Kidney (tissue), 14 donors: Measurements from ENCODE around the gene HM13. TPM values are rescaled to one million over a fixed set of nuclear protein-coding genes. Genes with fewer than 3 reads are reported as not detected.
"Not testable (repeated sequence)": the region's sequence is repeated elsewhere in the genome, so short reads cannot be mapped to it uniquely, and the experiment has no call there.

ENCODE experiments used
- DNase-seq, 5 donors: peaks; one replicate each; pipeline ENCODE4 v3.0.0-alpha.2; 2013 to 2020
- FAIRE-seq: peaks from 2 replicates; lab custom pipeline; 2012; peaks lifted over from hg19 to GRCh38; lab: Jason Lieb, UNC
- H3K27ac ChIP-seq, 2 donors: one replicate each; pipeline ENCODE4 v1.7.0; 2013; ENCODE audit warnings: low read depth in 2 of 2, low read length in 2 of 2, inconsistent platforms in 1 of 2
- H3K27me3 ChIP-seq: one replicate; pipeline ENCODE4 v1.7.1; 2013; ENCODE audit warnings: low read length, inconsistent platforms; ENCODE audit not compliant: control insufficient read depth, insufficient read depth
- H3K36me3 ChIP-seq, 3 donors: one replicate each; pipeline versions ENCODE4 v1.7.0 to v1.7.1; 2013; ENCODE audit warnings: low read length in 3 of 3, control low read depth in 1 of 3, inconsistent platforms in 1 of 3; ENCODE audit not compliant: insufficient read depth in 3 of 3, control insufficient read depth in 2 of 3
- H3K4me1 ChIP-seq, 3 donors: one replicate each; pipeline versions ENCODE4 v1.7.0 to v1.7.1; 2013; ENCODE audit warnings: low read length in 3 of 3, inconsistent platforms in 1 of 3, low read depth in 1 of 3; ENCODE audit not compliant: control insufficient read depth in 2 of 3, insufficient read depth in 2 of 3
- H3K4me3 ChIP-seq, 3 donors: one replicate each; pipeline versions ENCODE4 v1.7.0 to v1.8.1; 2013; ENCODE audit warnings: low read length in 3 of 3, control low read depth in 1 of 3, inconsistent platforms in 1 of 3
- H3K9ac ChIP-seq, 3 donors: one replicate each; pipeline versions ENCODE4 v1.7.0 to v1.7.1; 2013; ENCODE audit warnings: low read length in 3 of 3, control low read depth in 1 of 3, inconsistent platforms in 1 of 3
- H3K9me3 ChIP-seq, 3 donors: one replicate each; pipeline versions ENCODE4 v1.7.0 to v1.7.1; 2013; ENCODE audit warnings: low read length in 3 of 3, control low read depth in 1 of 3, inconsistent platforms in 1 of 3; ENCODE audit not compliant: control insufficient read depth in 2 of 3, insufficient read depth in 1 of 3
- intact Hi-C: fragments of 100-400 bp; cut with DNase I; formaldehyde crosslinking; loops from one replicate; pipeline ENCODE4 v1.11.1; 2022
- polyA plus RNA-seq: library from polyadenylated mRNA; stranded (reverse); fragments of 350-450 nt; fragmentation: Illumina TruSeq; extraction: RNeasy Lipid Tissue Mini Kit (QIAGEN cat#74804); gene quantifications from one replicate; pipeline ENCODE4 v1.2.3, GENCODE V29; 2014; ENCODE audit warnings: low read depth, low replicate concordance; ENCODE audit not compliant: insufficient read depth
- total RNA-seq: library from RNA; stranded (reverse); fragmentation: NEBNext Ultra II Directional; extraction: Animal tissue kit (Norgen Biotek cat#: 25700); gene quantifications from one replicate; pipeline ENCODE4 v1.2.1, GENCODE V29; 2021
- TF ChIP-seq, protein P1 (sequence below): IDR thresholded peaks from 3 replicates; pipeline ENCODE4 v1.5.1; 2012; ENCODE audit warnings: mild to moderate bottlenecking, moderate library complexity, borderline replicate concordance; ENCODE audit not compliant: insufficient read depth; ENCODE audit errors: extremely low read depth
- donor health status: control.
- donor health status: control.
- donor health status: control.
- donor health status: control.
- donor health status: control.
- donor health status: DM: yes; HTN: yes; CAD: no.
- donor health status: Normal renal cell carcinoma (clear cell type).

The HM13 gene
- total and polyA plus RNA-seq, 2 donors from 2014 or later, result 154 to 174 TPM

DNA sequence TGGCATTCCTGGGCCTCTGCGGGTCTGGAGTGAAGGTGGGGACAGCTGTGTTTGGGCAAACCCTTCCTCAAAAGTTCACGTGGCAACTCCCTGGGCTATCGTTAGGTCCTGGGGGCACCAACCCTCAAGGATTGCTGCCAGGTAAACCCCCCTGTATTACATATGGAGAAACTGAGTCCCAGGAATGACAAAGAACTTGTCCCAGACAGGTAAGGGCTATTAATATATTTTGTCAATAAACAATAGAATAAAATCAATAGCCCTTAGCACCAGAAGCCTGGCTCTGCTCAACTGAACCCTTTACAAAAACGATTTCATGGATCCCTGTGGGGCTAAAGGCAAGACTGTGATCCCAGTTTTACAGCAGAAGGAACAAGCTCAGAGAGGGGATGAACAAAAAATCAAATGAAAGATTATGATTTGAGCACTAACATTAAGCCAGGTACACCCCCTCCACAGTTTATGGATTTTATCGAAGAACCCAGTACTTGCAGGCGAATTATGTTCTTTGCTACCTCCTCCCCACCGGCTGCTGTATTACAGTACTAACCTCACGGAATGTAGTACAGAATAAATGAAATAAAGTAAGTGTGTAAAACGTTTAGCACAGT, 93.5 kb downstream of the HM13 start:
- H3K27ac ChIP-seq, result peak overlapping the region; percentile 93 to 94
- H3K9ac ChIP-seq, result peak overlapping the region; percentile 27 to 96 (median 90)
- H3K4me1 ChIP-seq, result peaks cover 8 to 22% (median 9%) of the 10 kb centered on the region in 3 donors
- TF ChIP-seq, protein P1, sequence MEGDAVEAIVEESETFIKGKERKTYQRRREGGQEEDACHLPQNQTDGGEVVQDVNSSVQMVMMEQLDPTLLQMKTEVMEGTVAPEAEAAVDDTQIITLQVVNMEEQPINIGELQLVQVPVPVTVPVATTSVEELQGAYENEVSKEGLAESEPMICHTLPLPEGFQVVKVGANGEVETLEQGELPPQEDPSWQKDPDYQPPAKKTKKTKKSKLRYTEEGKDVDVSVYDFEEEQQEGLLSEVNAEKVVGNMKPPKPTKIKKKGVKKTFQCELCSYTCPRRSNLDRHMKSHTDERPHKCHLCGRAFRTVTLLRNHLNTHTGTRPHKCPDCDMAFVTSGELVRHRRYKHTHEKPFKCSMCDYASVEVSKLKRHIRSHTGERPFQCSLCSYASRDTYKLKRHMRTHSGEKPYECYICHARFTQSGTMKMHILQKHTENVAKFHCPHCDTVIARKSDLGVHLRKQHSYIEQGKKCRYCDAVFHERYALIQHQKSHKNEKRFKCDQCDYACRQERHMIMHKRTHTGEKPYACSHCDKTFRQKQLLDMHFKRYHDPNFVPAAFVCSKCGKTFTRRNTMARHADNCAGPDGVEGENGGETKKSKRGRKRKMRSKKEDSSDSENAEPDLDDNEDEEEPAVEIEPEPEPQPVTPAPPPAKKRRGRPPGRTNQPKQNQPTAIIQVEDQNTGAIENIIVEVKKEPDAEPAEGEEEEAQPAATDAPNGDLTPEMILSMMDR, result no peak
- H3K27me3 ChIP-seq, result no peaks in the 10 kb centered on the region
- no peak for DNase-seq
- no peak for FAIRE-seq
- no peaks in the 10 kb centered on the region for H3K9me3 ChIP-seq
- intact Hi-C loops, result no loop called here
- H3K4me3 ChIP-seq, result peak overlapping the region; percentile 85 to 95 (median 93)
- no peaks in the 10 kb centered on the region for H3K36me3 ChIP-seq

DNA sequence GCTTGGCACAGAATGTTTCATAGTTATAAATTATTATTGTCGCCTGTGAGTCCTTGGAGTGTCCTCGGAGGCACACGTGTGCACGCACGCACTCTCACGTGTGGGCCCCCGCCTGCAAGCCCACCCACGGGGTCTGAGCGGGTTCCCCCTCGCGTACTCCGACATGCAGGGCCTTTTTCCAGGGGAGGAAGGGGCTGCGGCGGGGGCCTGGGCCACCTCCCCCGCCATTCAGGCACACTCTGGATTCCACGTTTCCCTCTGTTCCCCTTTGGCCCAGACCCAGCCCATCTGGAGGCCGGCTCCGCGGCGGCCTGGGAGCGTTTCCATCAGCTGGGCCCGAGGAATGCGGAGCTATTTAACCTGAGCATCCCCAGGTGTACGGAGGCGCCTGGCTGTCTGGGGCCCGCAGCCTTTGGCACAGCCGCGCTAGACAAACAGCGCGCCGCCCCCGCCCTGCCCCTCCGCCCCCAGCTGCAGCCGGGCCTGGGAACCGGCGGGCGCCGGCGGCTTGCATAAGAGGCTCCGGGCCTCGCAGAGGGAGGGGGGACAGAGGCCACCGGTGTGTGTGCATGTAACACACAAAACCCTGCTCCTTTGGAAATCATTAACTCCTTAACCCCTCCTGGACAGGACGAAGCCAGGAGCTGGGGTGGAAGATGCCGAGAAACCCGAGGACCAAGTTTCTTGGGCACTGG, 94.2 kb downstream of the HM13 start:
- Histone ChIP-seq H3K27ac (peak overlapping the region; percentile 93 to 94), H3K9me3 (no peaks in the 10 kb centered on the region), H3K9ac (peak overlapping the region; percentile 25 to 96 (median 27)), H3K27me3 (no peaks in the 10 kb centered on the region), H3K4me1 (peaks cover 5 to 22% (median 8%) of the 10 kb centered on the region in 3 donors), H3K4me3 (peak overlapping the region; percentile 30 to 95 (median 85)), H3K36me3 (no peaks in the 10 kb centered on the region)
- no peak for FAIRE-seq
- intact Hi-C loops, result no loop called here
- peak; percentile 96 to 98 (median 97) for DNase-seq
- TF ChIP-seq, protein P1, result no peak

DNA sequence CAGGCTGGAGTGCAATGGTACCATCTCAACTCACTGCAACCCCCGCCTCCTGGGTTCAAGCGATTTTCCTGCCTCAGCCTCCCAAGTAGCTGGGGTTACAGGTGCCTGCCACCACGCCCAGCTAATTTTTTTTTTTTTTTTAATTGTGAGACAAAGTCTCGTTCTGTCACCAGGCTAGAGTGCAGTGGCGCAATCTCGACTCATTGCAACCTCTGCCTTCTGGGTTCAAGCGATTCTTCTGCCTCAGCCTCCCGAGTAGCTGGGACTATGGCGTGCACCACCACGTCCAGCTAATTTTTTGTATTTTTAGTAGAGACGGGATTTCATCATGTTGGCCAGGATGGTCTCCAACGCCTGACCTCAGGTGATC, 98.0 kb downstream of the HM13 start:
- FAIRE-seq, H3K4me3 ChIP-seq, DNase-seq, H3K36me3 ChIP-seq, H3K27ac ChIP-seq, H3K9me3 ChIP-seq, H3K27me3 ChIP-seq, H3K9ac ChIP-seq: not testable (repeated sequence)
- intact Hi-C loops, result loop anchor here (5.0 kb wide), 1 partner anchor 50 kb away; no protein-coding TSS in a partner anchor
- H3K4me1 ChIP-seq, result peaks cover 5 to 17% (median 8%) of the 10 kb centered on the region in 3 donors

DNA sequence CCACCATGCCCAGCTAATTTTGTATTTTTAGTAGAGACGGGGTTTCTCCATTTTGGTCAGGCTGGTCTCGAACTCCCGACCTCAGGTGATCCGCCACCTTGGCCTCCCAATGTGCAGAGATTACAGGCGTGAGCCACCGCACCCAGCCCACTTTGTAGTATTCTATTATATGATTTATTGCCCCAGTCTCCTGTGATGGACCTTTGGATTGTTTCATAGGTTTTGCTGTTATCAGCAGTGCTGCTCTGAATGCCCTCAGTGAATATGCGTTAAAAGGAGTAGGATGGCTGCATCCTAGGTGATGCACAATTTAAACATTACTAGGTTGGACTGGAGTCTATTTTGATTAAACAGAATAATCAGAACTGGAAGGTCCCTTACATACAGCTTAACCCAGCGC, 101.2 kb downstream of the HM13 start:
- intact Hi-C loops, result no loop called here
- TF ChIP-seq, protein P1, result no peak
- Histone ChIP-seq H3K36me3 (no peaks in the 10 kb centered on the region), H3K9ac (no peak overlapping the region), H3K27me3 (no peaks in the 10 kb centered on the region), H3K4me1 (peaks cover 0 to 7% (median 2%) of the 10 kb centered on the region in 3 donors), H3K4me3 (no peak overlapping the region), H3K27ac (no peak overlapping the region), H3K9me3 (no peaks in the 10 kb centered on the region)
- FAIRE-seq, result no peak
- no peak for DNase-seq
